ENCODE measurements around the gene UPF3A.
"Not testable (repeated sequence)": the region's sequence is repeated elsewhere in the genome, so short reads cannot be mapped to it uniquely, and the experiment has no call there.

Gene UPF3A

DNA sequence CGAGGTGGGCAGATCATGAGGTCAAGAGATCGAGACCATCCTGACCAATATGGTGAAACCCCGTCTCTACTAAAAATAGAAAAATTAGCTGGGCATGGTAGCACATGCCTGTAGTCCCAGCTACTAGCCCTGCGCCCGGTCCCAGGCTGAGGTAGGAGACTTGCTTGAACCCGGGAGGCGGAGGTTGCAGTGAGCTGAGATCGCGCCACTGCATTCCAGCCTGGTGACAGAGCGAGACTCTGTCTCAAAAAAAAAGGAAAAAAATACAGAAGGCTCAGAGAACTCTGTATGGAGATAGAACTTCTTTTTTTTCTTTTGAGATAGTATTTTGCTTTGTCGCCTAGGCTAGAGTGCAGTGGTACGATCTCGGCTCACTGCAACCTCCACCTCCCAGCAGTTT is 17.1 kb upstream of the UPF3A start:
- not testable (repeated sequence) for DNase-seq (ENCODE audit: low read depth)

DNA sequence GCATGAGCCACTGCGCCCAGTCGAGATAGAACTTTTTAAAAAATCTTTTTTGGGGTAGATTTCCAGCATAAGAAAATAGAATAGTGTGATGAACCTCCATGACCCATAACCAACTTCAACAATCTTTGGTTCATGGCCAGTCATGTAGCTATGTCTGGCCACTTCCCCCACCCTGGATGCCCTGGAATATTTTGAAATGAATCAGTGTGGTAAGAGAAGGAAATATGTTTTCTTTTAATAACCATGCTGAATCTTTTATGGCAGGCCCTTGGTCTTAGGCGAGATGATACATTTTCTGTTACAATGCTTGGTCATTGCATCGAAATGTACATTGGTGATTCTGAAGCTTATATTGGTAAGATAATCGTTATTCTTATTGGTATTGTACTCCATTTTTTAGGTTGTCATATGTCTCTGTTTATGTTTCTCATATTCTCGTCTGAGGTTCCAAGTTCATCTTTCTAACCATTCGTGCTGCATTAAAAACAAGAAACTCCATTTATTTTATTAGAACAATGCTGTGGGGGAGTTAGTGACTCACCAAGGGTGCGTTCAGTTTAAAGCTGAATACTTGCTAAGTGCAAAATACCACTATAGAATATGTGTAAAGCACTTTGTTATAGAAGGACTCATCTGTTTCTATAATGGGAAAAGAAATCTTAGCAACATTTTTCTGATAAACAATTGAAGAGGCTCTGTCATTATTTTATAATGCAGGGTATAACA is 16.4 kb upstream of the UPF3A start:
- DNase-seq (ENCODE audit: low read depth), result no peak

DNA sequence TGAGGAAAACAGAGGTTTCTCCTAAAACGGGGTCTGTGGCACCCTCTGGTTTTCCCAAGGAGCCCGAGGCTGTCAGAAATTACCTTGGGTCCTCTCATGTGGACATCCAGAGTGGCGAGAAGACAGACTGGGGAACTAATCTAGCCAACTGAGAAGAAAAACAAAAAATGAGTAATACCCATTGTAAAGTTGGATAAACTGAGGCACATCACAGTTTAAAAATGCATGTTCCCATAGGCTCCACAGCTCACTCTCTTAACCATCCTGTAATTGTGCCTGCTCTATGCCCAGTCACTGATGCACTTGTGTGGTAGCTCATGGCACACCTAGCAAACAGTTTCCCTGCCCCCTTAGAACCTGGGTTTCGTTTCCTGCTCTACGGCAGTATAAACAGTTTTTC is 15.2 kb upstream of the UPF3A start:
- no peak for DNase-seq (ENCODE audit: low read depth)

DNA sequence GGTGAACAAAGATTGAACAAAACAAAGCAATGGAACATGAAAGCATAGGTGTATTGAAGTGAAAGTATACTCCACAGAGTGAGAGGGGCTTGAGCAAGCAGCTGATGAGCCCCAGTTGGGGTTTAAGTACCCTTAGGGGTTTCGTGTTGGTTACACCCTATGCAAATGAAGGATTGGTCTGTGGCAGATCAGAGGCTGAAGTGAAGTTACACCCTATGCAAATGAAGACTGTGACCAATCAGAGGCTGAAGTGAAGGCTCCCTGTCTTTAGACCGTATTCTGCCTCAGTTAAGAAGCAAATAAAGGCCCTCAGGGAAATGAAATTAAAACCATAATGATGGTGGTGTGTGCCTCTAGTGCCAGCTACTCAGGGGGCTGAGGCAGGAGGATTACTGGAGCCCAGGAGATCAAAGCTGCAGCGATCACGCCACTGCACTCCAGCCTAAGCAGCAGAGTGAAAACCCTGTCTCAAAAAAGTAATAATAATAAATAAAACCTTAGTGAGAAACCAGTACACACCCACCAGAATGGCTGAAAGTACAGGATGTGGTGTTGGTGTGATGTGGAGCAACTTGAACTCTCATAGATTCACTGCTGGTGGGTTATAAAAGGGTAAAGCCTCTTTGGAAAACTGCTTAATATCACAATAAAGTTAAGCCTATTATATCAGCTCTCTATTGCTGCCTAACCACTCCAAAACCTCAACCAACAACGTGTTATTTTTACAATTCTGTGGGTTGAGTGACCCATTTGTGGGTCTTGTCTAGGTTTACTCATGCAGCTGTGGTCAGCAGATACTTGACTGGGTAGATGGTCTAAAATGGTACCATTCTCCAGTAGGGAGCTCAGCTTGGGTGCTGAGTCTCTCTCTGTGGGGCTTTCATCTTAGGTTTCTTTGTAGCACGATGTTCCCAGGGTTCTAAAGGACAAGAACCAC is 12.8 kb upstream of the UPF3A start:
- DNase-seq (ENCODE audit: low read depth), result no peak

DNA sequence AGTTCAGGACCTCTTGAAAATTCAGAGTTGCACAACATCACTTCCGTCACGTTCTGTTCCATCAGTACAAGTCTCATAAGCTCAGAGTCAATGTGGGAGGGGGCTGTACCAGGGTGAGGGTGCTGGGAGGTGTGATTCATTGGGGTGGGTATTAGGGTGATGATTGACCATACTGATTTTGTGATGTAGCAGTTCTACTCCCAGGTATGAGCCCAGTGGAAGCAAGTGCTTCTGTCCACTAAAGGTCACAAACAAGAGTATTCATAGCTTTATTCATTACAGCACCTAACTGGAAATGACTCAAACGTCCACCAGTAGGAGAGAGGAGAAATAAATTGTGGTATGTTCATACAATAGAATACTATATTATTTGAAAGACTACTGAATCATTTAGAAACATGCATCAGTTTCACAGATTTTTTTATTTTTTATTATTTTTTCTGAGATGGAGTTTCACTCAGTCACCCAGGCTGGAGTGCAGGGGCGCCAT is 12.1 kb upstream of the UPF3A start:
- DNase-seq (ENCODE audit: low read depth), result no peak

DNA sequence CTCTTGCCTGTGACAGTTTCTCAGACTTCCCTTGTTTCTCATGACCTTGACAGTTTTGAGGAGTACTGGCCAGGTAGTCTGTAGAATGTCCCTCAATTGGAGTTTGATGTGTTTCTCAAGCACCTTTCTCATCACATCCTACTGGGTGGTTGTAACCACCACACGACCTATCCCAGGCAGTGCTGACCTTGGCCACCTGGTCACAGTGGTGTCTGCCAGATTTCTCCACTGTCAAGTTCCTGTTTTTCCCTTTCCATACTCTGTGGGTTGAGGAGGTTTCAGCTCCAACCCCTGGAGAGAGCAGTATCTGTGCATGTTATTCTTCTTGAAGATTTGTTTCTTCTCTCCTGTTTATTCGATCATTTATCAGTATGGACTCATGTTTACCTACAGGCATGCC is 8.4 kb upstream of the UPF3A start:
- DNase-seq (ENCODE audit: low read depth), result no peak

DNA sequence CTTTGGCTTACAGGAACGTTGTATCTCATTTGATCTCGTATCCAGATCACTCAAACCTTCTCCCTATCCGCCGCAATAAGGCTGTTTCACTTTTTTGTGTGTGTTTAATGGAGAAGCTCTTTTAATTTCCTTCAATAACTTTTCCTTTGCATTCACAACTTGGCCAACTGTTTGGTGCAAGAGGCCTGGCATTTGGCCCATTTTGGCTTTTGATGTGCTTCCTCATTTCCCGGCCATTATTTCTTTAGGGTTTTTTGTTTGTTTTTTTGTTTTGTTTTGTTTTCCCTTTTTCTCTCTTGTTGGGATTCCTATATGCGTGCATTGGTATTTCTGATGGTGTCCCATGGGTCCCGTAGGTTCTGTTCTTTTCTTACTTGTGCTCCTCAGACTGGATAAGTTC is 6.1 kb upstream of the UPF3A start:
- no peak for DNase-seq (ENCODE audit: low read depth)

DNA sequence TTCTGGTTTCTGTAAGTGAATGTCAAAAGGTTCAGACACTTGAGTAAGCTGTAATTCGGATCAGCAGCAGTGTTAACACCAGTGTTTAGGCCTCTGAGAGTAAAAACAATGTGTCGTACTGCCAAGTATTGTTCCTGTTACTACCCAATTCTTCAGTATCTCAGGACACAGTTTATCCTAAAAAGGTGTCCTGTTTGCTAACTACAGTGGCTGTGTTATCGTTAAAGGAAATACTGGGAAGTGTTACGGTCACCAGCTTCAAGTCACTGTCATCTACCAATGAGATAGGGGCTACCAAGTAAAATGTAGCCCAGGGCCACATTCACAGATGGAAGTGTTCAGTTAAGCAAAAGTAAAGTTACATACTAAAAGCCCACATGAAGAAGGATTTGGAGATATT is 2.3 kb upstream of the UPF3A start:
- DNase-seq (ENCODE audit: low read depth), result no peak

DNA sequence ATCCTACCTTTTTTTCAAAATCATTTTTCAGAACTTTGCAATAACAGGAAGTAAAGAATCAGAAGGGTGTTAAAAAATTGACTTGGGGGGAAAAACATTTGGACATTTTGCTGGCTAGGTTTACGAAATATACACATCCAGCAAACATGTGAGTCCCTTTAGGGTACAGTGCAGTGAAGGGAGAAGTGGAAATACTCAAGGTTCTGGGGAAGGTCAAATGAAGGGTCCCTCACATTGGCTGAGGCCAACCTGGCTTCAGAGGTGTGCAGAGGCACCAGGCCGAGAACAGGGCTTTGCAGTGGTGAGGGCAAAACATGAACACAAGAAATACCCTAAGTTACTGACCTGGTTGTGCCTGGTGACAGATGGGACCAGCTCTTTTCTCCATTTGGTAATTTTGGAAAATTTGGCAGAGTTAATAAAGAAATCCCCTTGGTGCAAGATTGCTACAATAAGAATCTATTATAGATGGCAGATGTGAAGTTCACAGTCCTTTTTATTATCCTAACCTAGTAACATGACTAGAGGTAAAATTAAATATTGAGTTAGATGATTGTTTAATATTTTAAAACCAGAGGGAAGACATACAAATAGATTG is 1.5 kb upstream of the UPF3A start:
- no peak for DNase-seq (ENCODE audit: low read depth)

DNA sequence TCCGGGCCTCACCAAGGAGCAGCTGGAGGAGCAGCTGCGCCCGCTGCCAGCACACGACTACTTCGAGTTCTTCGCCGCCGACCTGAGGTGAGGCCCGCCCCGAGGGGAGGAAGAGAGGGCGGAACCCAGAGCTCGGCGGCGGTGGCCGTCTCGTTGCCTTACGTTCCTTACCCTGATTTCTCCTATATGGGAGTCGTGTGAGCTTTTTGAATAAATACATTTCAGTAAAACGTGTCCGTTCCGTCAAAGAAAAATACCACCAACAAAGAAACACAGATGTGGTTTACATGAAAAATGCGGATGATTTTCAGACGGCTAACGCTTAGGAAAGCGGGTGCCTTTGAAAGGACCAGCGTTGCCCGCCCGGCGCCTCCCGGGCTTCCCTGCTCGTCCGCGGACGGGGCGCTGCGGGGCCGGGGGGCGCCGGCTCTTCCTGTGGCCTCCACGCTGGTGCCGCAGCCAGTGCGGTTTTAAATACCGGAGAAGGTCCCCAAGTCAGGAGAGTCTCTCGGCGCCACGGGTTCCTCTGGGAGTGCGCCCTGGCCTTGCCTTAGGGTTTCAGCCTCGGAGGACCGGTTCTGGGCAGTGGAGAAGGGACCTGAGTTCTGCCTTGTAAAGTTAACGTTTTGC is 755 bp downstream of the UPF3A start:
- peak; percentile 54 for DNase-seq (ENCODE audit: low read depth)

DNA sequence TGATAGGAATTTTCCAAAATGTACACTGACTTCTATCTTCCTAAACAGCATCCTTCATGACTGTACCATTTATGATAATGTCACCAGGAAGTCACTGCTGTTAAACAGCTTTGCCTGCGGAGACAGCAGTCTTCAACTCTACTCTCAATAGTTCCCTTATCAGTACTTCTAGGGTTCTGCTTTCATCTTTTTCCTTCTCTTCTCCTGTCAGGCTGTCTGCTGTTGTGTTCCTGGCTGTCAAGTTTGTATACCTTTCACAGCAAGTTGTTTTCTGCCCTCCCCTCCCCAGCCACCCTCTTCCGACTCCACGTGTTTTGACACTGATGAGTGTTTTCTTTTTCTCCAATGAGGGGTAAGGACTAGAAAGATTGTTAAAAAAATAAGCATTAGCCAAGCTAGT is 2.2 kb downstream of the UPF3A start:
- no peak for DNase-seq (ENCODE audit: low read depth)

DNA sequence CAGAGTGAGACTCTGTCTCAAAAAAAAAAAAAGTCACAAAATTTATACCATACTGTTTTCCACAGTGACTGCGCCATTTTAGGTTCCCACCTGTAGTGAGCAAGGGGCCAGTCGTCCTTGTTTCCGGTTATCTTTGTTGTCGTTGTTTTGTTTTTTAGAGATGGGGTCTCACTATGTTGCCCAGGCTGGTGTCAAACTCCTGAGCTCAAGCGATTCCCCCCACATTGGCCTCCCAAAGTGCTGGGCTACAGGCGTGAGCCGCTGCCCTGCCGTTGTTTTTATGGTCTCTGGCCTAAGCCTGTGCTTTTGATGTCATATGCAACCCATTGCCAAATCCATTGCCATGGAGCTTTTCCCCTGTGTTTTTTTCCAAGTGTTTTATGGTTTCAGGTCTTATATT is 3.3 kb downstream of the UPF3A start:
- DNase-seq (ENCODE audit: low read depth), result no peak

DNA sequence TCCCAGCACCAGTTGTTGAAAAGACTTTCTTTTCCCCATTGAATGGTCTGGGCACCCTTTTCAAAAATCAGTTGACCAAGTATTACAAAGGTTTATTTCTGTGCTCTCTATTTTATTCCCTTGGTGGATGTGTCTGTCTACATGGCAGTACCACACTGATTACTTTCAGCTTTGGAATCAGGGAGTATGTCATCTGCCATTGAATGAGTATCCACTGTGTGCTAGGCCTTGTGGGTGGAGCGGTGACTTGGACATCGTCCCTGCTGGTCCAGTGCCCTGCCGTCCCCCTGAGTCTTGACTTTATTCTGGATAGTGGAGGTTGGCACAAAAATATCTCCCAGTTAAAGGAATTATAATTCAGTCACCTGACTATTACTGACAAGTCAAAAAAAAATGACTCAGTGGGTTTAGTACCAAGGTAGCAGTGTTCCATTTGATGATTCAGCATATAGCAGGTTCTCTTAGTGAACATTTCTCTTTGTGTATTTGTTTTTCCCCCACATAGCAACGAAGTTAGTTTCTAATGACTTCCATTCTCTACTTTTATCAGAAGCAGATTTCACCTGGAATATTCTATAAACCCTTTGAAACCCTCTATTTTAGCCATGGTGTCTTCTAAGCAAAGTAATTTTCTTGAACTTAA is 3.9 kb downstream of the UPF3A start:
- no peak for DNase-seq (ENCODE audit: low read depth)

DNA sequence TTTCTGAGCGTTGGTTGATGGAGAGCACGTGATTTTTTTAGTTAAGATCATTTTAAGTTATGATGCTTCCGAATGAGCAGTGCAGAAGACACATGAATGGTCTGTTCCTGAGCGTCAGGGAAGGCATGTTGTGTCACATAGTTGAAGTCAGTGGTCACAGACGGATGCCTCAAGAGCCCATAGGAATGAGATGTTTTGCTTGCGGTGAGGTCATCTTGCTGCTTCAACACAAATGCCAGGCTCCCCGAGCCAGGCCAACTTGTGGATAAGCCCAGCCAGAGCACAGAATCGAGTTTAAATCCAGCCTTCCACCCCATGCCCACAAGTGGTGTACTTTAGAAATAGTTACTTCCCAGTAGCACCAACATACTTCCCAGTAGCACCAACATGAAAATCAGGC is 5.4 kb downstream of the UPF3A start:
- DNase-seq (ENCODE audit: low read depth), result no peak

DNA sequence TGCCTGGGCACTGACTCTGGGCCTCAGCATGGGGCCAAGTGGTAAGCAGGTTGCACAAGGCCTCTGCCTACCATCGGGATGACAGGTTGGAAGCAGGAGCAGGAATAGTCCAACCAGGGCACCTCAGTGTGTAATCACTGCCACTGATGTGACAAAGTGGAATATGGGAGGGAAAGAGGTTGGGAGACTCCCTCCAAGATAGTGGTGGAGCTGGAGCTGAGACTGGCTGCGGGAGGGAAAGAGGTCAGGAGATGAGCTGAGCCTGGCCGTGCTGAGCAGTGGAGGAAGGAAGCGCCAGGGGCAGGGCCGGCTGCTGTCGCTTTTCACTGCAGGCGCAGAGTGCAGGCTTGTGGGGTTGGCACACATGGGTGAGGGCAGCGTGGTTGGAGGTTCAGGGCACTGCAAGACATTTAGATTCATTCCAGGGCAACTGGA is 6.8 kb downstream of the UPF3A start:
- no peak for DNase-seq (ENCODE audit: low read depth)

DNA sequence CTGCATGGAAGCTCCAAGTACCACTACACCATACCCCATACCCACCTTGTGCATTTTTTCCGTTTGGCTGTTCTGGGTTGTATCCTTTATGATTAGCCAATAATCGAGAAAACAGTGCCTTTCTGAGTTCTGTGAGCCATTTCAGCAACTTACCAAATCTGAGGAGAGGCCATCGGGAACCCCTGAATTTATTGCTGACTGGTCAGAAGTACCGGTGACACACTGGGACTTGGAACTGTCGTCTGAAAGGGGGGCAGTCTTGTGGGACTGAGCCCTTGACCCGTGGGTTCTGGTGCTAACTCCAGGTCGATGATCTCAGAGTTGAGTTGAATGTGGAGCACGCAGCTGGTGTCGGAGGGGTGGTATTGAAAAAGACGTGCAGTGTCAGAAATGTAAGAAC is 15.0 kb downstream of the UPF3A start:
- DNase-seq (ENCODE audit: low read depth), result no peak

DNA sequence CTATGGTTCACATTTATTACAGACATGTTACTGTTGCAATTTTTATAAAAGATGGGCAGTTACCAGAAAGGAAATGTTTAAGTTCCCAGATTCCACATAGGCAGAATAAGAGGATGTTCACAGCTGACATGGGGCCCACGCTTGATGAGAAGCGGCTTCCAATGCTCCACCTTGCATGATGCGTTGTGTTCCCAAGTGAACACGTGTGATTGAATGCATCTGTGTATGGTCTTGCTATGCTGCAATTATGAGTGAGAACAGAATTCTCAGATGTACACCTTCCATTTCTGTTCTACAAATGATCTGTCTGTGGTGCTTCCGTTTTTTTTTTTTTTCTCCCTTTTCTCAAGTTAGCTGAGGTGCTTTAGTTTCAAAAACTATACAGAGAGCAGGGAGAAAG is 15.5 kb downstream of the UPF3A start:
- no peak for DNase-seq (ENCODE audit: low read depth)

DNA sequence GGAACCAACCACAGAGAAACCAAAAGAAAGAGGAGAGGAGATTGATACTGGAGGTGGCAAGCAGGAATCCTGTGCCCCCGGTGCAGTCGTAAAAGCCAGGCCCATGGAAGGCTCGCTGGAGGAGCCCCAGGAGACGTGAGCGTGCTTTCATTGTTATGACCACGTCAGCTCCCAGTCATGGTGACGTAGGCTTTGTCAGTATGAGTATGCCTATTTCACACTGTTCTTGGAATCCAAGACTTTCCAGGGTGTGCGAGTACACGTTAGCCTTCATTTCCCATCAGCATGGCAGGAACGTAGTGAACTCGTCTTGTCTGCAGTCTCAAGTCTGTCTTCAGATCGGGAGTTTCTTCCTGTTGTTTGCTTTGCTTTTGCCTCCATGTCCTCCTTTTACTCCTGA is 17.5 kb downstream of the UPF3A start:
- DNase-seq (ENCODE audit: low read depth), result no peak

DNA sequence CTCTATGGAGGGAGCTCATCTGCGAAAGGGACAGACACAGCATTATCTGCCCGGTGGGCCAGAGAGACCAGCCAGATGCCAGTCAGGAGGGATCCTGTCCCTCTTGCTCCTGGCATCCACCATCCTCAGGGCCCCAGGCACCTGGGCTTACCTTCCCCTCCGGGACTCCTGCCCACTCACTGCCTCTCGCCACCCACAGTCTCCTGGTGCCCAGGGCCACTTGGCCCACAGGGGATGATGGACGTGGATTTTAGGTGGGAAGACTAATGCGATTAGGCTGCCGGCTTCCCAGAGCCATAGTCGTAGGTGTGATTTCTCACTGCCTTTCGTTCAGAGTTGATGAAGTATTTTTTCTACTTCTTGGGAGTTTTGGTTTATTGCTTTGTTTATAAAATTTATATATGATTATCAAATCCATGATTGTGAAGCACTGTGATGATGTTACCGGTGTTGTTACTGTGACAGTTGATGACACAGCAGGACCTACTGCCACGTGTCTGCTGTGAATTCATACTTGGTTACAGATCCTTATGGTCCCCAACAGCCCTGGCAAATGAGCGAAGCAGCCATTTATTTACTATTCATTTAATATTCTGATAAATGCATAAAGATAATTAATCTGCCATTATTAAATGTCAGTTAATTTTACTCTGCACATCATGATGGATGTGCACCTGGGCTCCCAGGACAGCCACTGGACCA is 18.4 kb downstream of the UPF3A start:
- DNase-seq (ENCODE audit: low read depth), result no peak

DNA sequence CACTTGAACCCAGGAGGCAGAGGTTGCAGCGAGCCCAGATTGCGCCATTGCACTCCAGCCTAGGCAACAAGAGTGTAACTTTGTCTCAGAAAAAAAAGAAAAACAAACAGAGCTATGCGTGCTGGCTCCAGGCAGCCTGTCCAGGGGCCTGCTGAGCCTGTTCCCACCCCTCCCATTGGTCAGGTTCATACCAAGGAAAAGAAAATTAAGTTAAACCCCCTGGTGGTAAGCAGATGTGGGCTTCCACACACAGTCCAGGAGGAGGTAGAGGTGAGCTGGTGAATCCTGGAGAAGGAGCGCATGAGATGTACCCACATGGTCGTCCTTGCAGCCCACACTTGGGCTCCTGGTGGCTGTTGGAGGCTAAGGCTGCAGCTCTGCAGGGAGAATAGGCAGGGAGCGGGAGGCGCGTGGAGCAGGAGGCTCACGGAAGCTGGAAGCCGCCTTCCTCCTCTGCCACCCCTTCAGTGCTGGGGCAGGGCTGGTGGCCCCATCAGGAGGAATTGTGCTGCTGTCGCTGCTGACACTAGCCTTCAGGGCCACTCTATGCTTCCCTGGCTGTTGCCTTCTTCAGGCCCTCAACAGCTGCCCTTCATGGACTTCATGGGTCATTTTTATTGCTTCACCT is 22.4 kb downstream of the UPF3A start:
- no peak for DNase-seq (ENCODE audit: low read depth)
